Kidney (tissue), 14 donors: Measurements from ENCODE around the gene RRM2. TPM values are rescaled to one million over a fixed set of nuclear protein-coding genes. Genes with fewer than 3 reads are reported as not detected.
A peak's percentile ranks its signal among the peaks of the same experiment; 100 is the strongest.

Source experiments
- DNase-seq, 5 donors: peaks; one replicate each; pipeline ENCODE4 v3.0.0-alpha.2; 2013 to 2020
- FAIRE-seq: peaks from 2 replicates; lab custom pipeline; 2012; peaks lifted over from hg19 to GRCh38; lab: Jason Lieb, UNC
- H3K27ac ChIP-seq, 2 donors: one replicate each; pipeline ENCODE4 v1.7.0; 2013; ENCODE audit warnings: low read depth in 2 of 2, low read length in 2 of 2, inconsistent platforms in 1 of 2
- H3K27me3 ChIP-seq: one replicate; pipeline ENCODE4 v1.7.1; 2013; ENCODE audit warnings: low read length, inconsistent platforms; ENCODE audit not compliant: control insufficient read depth, insufficient read depth
- H3K36me3 ChIP-seq, 3 donors: one replicate each; pipeline versions ENCODE4 v1.7.0 to v1.7.1; 2013; ENCODE audit warnings: low read length in 3 of 3, control low read depth in 1 of 3, inconsistent platforms in 1 of 3; ENCODE audit not compliant: insufficient read depth in 3 of 3, control insufficient read depth in 2 of 3
- H3K4me1 ChIP-seq, 3 donors: one replicate each; pipeline versions ENCODE4 v1.7.0 to v1.7.1; 2013; ENCODE audit warnings: low read length in 3 of 3, inconsistent platforms in 1 of 3, low read depth in 1 of 3; ENCODE audit not compliant: control insufficient read depth in 2 of 3, insufficient read depth in 2 of 3
- H3K4me3 ChIP-seq, 3 donors: one replicate each; pipeline versions ENCODE4 v1.7.0 to v1.8.1; 2013; ENCODE audit warnings: low read length in 3 of 3, control low read depth in 1 of 3, inconsistent platforms in 1 of 3
- H3K9ac ChIP-seq, 3 donors: one replicate each; pipeline versions ENCODE4 v1.7.0 to v1.7.1; 2013; ENCODE audit warnings: low read length in 3 of 3, control low read depth in 1 of 3, inconsistent platforms in 1 of 3
- H3K9me3 ChIP-seq, 3 donors: one replicate each; pipeline versions ENCODE4 v1.7.0 to v1.7.1; 2013; ENCODE audit warnings: low read length in 3 of 3, control low read depth in 1 of 3, inconsistent platforms in 1 of 3; ENCODE audit not compliant: control insufficient read depth in 2 of 3, insufficient read depth in 1 of 3
- intact Hi-C: fragments of 100-400 bp; cut with DNase I; formaldehyde crosslinking; loops from one replicate; pipeline ENCODE4 v1.11.1; 2022
- polyA plus RNA-seq: library from polyadenylated mRNA; stranded (reverse); fragments of 350-450 nt; fragmentation: Illumina TruSeq; extraction: RNeasy Lipid Tissue Mini Kit (QIAGEN cat#74804); gene quantifications from one replicate; pipeline ENCODE4 v1.2.3, GENCODE V29; 2014; ENCODE audit warnings: low read depth, low replicate concordance; ENCODE audit not compliant: insufficient read depth
- total RNA-seq: library from RNA; stranded (reverse); fragmentation: NEBNext Ultra II Directional; extraction: Animal tissue kit (Norgen Biotek cat#: 25700); gene quantifications from one replicate; pipeline ENCODE4 v1.2.1, GENCODE V29; 2021
- TF ChIP-seq, protein P1 (sequence below): IDR thresholded peaks from 3 replicates; pipeline ENCODE4 v1.5.1; 2012; ENCODE audit warnings: mild to moderate bottlenecking, moderate library complexity, borderline replicate concordance; ENCODE audit not compliant: insufficient read depth; ENCODE audit errors: extremely low read depth
- donor health status: control.
- donor health status: control.
- donor health status: control.
- donor health status: control.
- donor health status: control.
- donor health status: DM: yes; HTN: yes; CAD: no.
- donor health status: Normal renal cell carcinoma (clear cell type).

Gene RRM2
- total and polyA plus RNA-seq, 2 donors from 2014 or later, result 3.6 to 5.5 TPM

- FAIRE-seq (no peak), DNase-seq (no peak)
- no peaks in the 10 kb centered on the region for H3K36me3 ChIP-seq
- no peaks in the 10 kb centered on the region for H3K27me3 ChIP-seq
- H3K4me1 ChIP-seq, result no peaks in the 10 kb centered on the region
- TF ChIP-seq, protein P1, sequence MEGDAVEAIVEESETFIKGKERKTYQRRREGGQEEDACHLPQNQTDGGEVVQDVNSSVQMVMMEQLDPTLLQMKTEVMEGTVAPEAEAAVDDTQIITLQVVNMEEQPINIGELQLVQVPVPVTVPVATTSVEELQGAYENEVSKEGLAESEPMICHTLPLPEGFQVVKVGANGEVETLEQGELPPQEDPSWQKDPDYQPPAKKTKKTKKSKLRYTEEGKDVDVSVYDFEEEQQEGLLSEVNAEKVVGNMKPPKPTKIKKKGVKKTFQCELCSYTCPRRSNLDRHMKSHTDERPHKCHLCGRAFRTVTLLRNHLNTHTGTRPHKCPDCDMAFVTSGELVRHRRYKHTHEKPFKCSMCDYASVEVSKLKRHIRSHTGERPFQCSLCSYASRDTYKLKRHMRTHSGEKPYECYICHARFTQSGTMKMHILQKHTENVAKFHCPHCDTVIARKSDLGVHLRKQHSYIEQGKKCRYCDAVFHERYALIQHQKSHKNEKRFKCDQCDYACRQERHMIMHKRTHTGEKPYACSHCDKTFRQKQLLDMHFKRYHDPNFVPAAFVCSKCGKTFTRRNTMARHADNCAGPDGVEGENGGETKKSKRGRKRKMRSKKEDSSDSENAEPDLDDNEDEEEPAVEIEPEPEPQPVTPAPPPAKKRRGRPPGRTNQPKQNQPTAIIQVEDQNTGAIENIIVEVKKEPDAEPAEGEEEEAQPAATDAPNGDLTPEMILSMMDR, result no peak
- no peaks in the 10 kb centered on the region for H3K9me3 ChIP-seq
- no peak overlapping the region for H3K4me3 ChIP-seq
- no peak overlapping the region for H3K9ac ChIP-seq
- H3K27ac ChIP-seq, result no peak overlapping the region
- intact Hi-C loops, result no loop called here
Observed at GRCh38 chr2:10149635-10150034, 27.1 kb downstream of the RRM2 start.

DNA sequence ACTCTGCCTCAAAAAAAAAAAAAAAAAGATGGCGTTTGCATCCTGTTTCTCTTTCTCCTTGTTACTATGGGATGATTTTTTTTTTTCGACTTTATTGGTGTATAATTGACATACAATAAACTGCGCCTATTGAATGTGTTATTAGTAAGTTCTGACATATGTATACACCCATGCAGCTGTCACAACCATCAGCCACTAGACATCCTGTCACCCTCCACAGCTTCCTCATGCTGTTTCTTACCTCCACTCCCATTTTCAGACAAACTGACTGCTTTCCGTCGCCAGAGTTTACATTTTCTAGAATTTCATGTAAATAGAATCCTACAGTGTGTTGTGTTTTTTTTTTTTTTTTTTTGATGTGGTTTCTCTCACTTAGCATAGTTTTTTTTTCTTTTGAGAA is 27.9 kb downstream of the RRM2 start:
- FAIRE-seq (no peak), DNase-seq (no peak)
- no peak overlapping the region for H3K27ac ChIP-seq
- H3K4me3 ChIP-seq, result no peak overlapping the region
- no peak overlapping the region for H3K9ac ChIP-seq
- no peaks in the 10 kb centered on the region for H3K9me3 ChIP-seq
- no peaks in the 10 kb centered on the region for H3K36me3 ChIP-seq
- intact Hi-C loops, result no loop called here
- H3K4me1 ChIP-seq, result no peaks in the 10 kb centered on the region
- H3K27me3 ChIP-seq, result no peaks in the 10 kb centered on the region
- TF ChIP-seq, protein P1, result no peak

GRCh38 chr2:10151462-10151861 is 28.9 kb downstream of the RRM2 start:
- peak in 1 of 5 donors; percentile 2 for DNase-seq
- no peaks in the 10 kb centered on the region for H3K36me3 ChIP-seq
- no peak overlapping the region for H3K9ac ChIP-seq
- H3K27ac ChIP-seq, result no peak overlapping the region
- H3K4me3 ChIP-seq, result no peak overlapping the region
- FAIRE-seq, result no peak
- TF ChIP-seq, protein P1, result no peak
- H3K4me1 ChIP-seq, result no peaks in the 10 kb centered on the region
- H3K27me3 ChIP-seq, result no peaks in the 10 kb centered on the region
- intact Hi-C loops, result no loop called here
- no peaks in the 10 kb centered on the region for H3K9me3 ChIP-seq

DNA sequence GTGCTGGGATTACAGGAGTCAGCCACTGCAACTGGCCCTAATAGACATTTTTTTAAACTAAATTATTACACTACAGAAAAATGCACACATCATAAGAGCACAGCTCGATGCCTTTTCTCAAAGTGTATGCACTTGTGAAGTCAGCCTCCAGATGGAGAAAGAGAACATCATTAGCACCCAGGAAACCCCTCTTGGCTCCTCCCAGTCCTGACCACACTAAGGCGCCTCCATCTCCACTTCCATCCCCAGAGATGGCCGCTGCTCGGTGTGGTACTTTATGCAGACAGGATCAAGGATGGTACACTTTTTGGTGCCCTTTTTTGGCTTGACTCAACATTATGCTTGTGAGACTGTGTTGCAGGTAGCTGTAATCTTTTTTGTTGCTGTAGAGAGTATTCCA is 34.8 kb downstream of the RRM2 start:
- intact Hi-C loops, result no loop called here
- no peak overlapping the region for H3K27ac ChIP-seq
- no peak for FAIRE-seq
- TF ChIP-seq, protein P1, result no peak
- no peaks in the 10 kb centered on the region for H3K9me3 ChIP-seq
- H3K27me3 ChIP-seq, result no peaks in the 10 kb centered on the region
- no peak overlapping the region for H3K9ac ChIP-seq
- DNase-seq, result peak in 1 of 5 donors; percentile 12
- H3K4me3 ChIP-seq, result no peak overlapping the region
- H3K36me3 ChIP-seq, result no peaks in the 10 kb centered on the region
- no peaks in the 10 kb centered on the region for H3K4me1 ChIP-seq
